Activated T-helper 1 cell treated with Interleukin-2 at 50 U/mL for 16 hours (primary cell): ENCODE data around the gene DHRS12.
"Not testable (repeated sequence)": the region's sequence is repeated elsewhere in the genome, so short reads cannot be mapped to it uniquely, and the experiment has no call there.

Experiments
- DNase-seq: peaks from one replicate; pipeline ENCODE4 v3.0.0-alpha.2; 2020; ENCODE audit warnings: low read depth

DHRS12 gene

GRCh38 chr13:51827254-51827653, 23.3 kb upstream of the DHRS12 start:
- no peak for DNase-seq

DNA sequence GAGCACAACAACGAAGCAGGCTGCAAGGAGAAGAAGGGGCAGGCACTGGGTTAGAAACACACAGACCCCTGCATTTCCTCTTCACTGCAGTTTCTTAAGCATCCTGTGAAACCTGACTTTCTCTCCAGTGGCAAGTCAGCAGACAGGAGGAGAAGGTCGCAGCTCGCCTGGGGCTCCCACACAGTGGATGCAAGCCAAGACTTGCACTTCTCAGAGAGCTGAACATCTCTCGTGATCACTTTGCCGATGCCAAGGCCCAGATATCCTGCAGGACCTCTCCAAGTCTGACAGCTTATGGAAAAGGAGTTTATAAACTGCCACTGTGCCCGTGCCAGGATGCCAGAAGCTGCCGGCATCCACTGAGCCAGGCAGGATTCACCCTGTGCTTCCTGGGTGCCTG, 22.6 kb upstream of the DHRS12 start:
- DNase-seq = no peak

DNA sequence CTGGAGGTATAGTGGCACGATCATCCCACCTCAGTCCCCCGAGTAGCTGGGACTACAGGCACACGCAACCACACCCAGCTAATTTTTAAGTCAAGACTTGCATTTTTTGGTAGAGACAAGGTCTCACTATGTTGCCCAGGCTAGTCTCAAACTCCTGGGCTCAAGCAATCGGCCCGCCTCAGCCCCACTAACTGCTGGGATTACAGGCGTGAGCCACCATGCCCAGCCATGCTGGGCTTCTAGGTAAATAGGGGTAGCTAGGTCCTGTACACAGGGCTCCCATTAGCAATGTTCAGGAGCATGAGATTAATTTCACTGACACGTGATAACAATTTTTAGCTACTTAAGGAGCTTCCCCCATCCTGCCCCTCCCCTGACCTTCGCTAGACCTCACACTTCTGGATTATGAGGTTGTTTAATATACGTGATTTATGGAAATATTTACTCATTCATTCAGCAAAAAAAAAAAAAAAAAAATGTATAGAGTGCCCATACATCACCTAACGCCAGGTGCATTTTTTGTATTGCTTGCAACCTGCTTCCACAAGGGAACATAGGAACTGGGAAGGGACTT, 21.8 kb upstream of the DHRS12 start:
- no peak for DNase-seq

DNA sequence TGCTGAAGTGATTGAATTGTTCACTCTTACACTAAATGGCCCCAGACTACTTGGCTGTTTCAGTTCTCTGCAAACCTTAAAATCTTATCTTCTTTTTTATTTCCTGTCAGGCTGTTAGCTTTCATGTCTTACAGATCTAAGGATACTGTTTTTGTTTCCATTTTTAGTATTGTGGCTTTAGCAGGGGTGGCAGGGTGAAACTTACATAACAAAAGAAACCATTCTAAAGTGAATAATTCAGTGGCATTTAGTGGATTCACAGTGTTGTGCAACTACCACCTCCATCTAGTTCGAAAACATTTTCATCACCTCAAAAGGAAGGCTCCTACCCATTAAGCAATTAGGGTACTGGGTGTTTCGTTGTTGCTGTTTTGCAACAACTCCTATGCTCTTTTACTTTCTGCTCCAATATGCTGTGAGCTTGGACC, 21.2 kb upstream of the DHRS12 start:
- no peak for DNase-seq

- DNase-seq = not testable (repeated sequence)
Measured at GRCh38 chr13:51824712-51825111, 20.7 kb upstream of the DHRS12 start.

GRCh38 chr13:51823863-51824262, 19.9 kb upstream of the DHRS12 start:
- no peak for DNase-seq

DNA sequence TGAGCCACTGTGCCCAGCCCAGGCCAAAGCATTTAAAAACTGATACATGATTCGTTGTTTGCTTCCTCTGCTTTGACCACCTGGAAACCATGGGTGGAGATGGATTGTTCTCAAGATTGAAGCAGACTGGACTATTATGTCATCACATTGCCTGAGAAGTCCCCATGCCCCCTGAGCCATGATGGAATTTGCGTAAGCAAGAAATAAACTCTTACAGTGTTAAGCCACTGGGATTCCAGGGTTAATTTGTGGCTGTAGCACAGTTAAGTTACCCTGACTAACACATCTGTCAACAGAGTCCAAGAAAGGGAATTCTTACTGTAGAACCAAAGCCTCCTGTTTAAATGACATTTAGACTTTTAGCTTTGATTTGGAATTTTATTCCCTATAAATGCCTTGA, 19.4 kb upstream of the DHRS12 start:
- DNase-seq = no peak

GRCh38 chr13:51822106-51822815, 18.3 kb upstream of the DHRS12 start:
- no peak for DNase-seq

DNA sequence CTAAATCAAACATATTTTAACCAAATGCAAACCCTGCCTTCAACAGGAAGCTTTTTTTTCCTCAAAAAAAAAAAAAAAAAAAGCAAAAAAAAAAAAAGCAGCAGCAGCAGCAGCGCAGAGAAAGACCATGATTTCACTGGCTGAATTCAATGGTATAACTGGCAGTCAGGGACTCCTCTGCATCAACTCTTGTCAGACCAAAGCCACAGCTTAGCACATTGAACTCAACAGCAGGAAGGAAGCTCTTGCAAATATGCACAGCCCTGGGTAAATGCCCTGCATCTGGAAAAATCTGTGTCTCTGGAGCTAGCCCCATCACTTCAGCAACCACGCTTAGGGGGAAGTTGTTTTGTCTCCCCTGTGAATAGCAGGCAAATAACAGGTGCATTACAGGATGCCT, 17.6 kb upstream of the DHRS12 start:
- no peak for DNase-seq

DNA sequence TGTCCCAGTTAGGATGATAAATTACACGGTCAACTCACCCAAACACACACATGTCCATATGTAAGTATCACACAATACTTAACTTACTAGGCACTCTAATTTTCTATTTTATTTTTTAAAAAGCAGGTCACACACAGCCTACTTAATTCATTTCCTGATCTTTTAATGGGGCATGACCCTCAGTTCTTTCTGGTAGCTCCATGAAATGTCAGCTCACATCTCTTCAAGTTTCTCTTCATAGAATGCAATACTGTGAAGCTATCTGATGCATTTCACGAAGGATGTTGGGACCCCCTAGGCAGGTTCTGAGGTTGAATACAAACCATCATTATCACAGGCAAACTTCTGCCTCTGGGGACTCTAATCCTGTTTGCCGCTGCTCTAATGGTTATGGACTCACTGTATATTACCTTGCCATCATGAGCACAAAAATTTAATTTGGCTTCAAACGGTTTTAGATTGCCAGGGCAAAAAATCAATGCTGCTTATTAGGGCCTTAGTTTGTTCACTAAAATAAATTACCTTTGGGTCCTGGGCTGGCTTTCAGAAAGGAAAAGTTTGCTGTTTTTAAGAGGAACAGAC, 16.1 kb upstream of the DHRS12 start:
- no peak for DNase-seq

GRCh38 chr13:51819544-51819943, 15.6 kb upstream of the DHRS12 start:
- DNase-seq = no peak

- no peak for DNase-seq
Measured at GRCh38 chr13:51818781-51819511, 15.0 kb upstream of the DHRS12 start.

- no peak for DNase-seq
Measured at GRCh38 chr13:51818276-51818675, 14.3 kb upstream of the DHRS12 start.

- DNase-seq = no peak
Measured at GRCh38 chr13:51817717-51818116, 13.8 kb upstream of the DHRS12 start.

- no peak for DNase-seq
Measured at GRCh38 chr13:51816604-51817249, 12.8 kb upstream of the DHRS12 start.

DNA sequence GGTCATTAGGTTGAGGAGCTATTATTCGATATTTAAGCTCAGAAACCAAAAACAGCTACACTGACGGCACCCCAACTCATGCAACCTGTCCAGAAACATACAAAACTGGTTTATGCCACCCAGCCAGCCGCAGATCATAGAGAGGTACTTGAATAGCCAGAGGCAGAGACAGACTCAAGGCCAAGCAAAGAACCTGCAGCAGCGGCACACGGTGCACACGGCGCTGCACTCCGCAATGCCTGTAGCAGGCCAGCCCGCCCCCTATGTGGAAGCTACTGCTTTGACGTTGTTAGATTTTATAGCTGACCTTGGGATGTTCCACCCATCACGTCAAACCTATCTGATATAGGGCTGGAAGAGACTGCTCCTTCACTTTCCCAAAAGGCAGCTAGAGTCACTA, 11.9 kb upstream of the DHRS12 start:
- DNase-seq = no peak

GRCh38 chr13:51814825-51815650, 11.1 kb upstream of the DHRS12 start:
- DNase-seq = peak; percentile 49

- DNase-seq = no peak
Measured at GRCh38 chr13:51814071-51814470, 10.1 kb upstream of the DHRS12 start.

GRCh38 chr13:51811920-51812451, 8.0 kb upstream of the DHRS12 start:
- DNase-seq = no peak

DNA sequence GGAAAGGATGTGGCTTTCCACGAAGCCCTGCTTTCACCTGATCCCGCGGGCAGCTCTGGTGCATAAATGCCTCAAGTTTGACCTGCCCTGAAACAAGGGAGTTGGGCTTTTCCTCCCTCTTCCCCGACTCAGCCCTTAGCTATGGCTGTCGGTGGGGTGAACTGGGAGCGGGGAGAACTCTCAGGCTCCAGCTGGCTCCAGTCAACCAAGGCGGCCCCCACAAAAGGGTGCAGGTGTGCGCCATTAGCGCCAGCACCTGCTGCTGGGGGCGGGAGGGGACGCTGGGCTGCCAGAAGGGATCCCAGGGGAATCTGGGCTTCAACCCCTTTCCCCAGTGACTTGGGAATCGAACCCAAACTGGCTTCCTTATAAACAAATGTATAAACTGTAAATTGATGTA, 7.1 kb upstream of the DHRS12 start:
- no peak for DNase-seq

DNA sequence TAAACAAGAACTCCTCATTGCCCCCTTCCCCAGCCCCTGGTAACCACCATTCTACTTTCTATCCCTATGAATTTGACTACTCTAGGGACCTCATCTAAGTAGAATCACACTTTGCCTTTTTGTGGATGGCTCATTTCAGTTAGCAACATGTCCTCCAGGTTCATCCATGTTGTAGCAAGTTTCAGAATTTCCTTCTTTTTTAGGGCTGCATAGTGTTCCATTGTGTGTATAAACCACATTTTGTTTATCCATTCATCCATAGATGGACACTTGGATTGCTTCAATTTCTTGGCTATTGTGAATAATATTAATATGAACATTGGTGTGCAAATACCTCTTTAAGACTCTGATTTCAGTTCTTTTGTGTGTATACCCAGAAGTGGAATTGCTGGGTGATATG, 4.8 kb upstream of the DHRS12 start:
- DNase-seq = no peak
